Uterus (tissue), 2 donors: ENCODE measurements around the gene PRKCD.

ENCODE experiments used
- CTCF ChIP-seq, 4 experiments: fragments of 200-600 bp in 2 of 4; fragments of 450-650 bp in 2 of 4; sonication (generic) in 2 of 4; IDR thresholded peaks; one replicate each; pipeline ENCODE4 v1.5.1; 2016 to 2019; ENCODE audit warnings: antibody characterized with exemption in 4 of 4, mild to moderate bottlenecking in 2 of 4, moderate library complexity in 1 of 4
- POLR2A ChIP-seq, 2 donors: fragments of 450-650 bp; IDR thresholded peaks; one replicate each; pipeline ENCODE4 v1.6.1; 2016; ENCODE audit warnings: antibody characterized with exemption in 2 of 2, mild to moderate bottlenecking in 1 of 2, moderate library complexity in 1 of 2

GRCh38 chr3:53175613-53176540, 14.9 kb downstream of the PRKCD start:
- TF ChIP-seq POLR2A (IDR thresholded peaks at IDR 0.05) (no peak), CTCF (IDR thresholded peaks at IDR 0.05) (no peak)
